Kasumi-1 (cell line): ENCODE data around the gene NYNRIN.
"Not testable (repeated sequence)": the region's sequence is repeated elsewhere in the genome, so short reads cannot be mapped to it uniquely, and the experiment has no call there.

Experiments used
- DNase-seq, 2 experiments: peaks; one replicate each; lab custom pipeline; 2025; lab: John Stamatoyannopoulos, UW

Gene NYNRIN

GRCh38 chr14:24369907-24370687 lies 28.7 kb upstream of the NYNRIN start:
- no peak for DNase-seq

- no peak for DNase-seq
Measured at GRCh38 chr14:24370748-24371147, 28.1 kb upstream of the NYNRIN start.

- DNase-seq, result not testable (repeated sequence)
Measured at GRCh38 chr14:24371605-24372004, 27.2 kb upstream of the NYNRIN start.

GRCh38 chr14:24372701-24373416 lies 25.9 kb upstream of the NYNRIN start:
- DNase-seq, result no peak

- DNase-seq, result no peak
Measured at GRCh38 chr14:24376448-24377070, 22.2 kb upstream of the NYNRIN start.

GRCh38 chr14:24377126-24377525 lies 21.7 kb upstream of the NYNRIN start:
- DNase-seq, result no peak

- no peak for DNase-seq
Measured at GRCh38 chr14:24377657-24378056, 21.1 kb upstream of the NYNRIN start.

GRCh38 chr14:24378327-24378726 lies 20.5 kb upstream of the NYNRIN start:
- DNase-seq, result no peak

- no peak for DNase-seq
Measured at GRCh38 chr14:24378981-24379906, 19.6 kb upstream of the NYNRIN start.

GRCh38 chr14:24379907-24380730 lies 18.7 kb upstream of the NYNRIN start:
- DNase-seq, result no peak

GRCh38 chr14:24381363-24382063 lies 17.3 kb upstream of the NYNRIN start:
- DNase-seq, result no peak

GRCh38 chr14:24382064-24382371 lies 16.8 kb upstream of the NYNRIN start:
- DNase-seq, result no peak

GRCh38 chr14:24384169-24384568 lies 14.6 kb upstream of the NYNRIN start:
- DNase-seq, result no peak

- no peak for DNase-seq
Measured at GRCh38 chr14:24385524-24385923, 13.3 kb upstream of the NYNRIN start.

- DNase-seq, result no peak
Measured at GRCh38 chr14:24387009-24387345, 11.8 kb upstream of the NYNRIN start.

- DNase-seq, result not testable (repeated sequence)
Measured at GRCh38 chr14:24387579-24387978, 11.2 kb upstream of the NYNRIN start.

GRCh38 chr14:24388474-24389179 lies 10.2 kb upstream of the NYNRIN start:
- DNase-seq, result no peak

GRCh38 chr14:24389226-24389848 lies 9.5 kb upstream of the NYNRIN start:
- DNase-seq, result no peak

- DNase-seq, result peak; percentile 14 to 26
Measured at GRCh38 chr14:24390701-24391468, 7.9 kb upstream of the NYNRIN start.
